ENCODE data around the gene FZD10.

FZD10 gene

DNA sequence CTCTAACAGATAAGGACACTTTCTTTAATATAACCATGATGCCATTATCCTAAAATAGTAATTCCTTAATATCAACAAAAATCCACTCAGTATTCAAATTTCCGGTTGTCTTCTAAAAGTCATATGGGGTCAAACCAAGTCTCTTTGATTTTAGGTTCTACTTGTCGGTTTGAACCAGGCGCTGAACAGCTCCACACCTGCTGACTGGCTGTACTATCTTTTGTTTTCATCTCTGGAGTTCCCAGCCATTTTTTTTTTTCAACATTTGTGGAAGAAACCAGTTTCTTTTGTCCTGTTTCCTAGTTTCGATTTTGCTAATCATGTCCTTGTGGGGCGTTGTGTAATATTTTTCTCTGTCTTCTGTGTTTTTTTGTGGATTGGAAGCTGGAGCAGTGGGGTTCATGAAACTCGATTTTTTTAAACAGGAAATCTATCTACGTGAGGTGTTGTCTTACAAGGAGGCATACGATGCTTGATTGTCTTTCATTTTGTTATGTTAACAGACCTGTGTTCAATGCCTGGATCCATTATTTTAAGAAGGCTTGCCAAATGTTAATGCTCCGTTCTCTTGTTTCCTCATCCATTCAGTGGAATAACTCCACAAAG is 50.2 kb downstream of the FZD10 start:
- DNase-seq: no peak
- H3K27ac ChIP-seq: no peak overlapping the region
- intact Hi-C loops (cut with DNase I; ENCODE audit: low total_unique reads): no loop called here
- H3K4me1 ChIP-seq: no peaks in the 10 kb centered on the region
- no peak overlapping the region for H3K4me3 ChIP-seq
- H3K36me3 ChIP-seq: no peaks in the 10 kb centered on the region
- H3K9me3 ChIP-seq: peaks cover 0 to 6% (median 0%) of the 10 kb centered on the region in 3 donors
- peaks cover 0 to 5% of the 10 kb centered on the region in 2 donors for H3K27me3 ChIP-seq
- no peak for TF ChIP-seq CTCF (IDR thresholded peaks at IDR 0.05)

GRCh38 chr12:130213249-130213648 is 51.0 kb downstream of the FZD10 start:
- intact Hi-C loops (cut with DNase I; ENCODE audit: low total_unique reads): no loop called here
- Histone ChIP-seq H3K9me3 (peaks cover 0 to 6% (median 0%) of the 10 kb centered on the region in 3 donors), H3K27ac (no peak overlapping the region), H3K4me1 (no peaks in the 10 kb centered on the region), H3K36me3 (no peaks in the 10 kb centered on the region), H3K27me3 (peaks cover 0 to 5% of the 10 kb centered on the region in 2 donors), H3K4me3 (no peak overlapping the region)
- no peak for DNase-seq
- TF ChIP-seq CTCF (IDR thresholded peaks at IDR 0.05): no peak

DNA sequence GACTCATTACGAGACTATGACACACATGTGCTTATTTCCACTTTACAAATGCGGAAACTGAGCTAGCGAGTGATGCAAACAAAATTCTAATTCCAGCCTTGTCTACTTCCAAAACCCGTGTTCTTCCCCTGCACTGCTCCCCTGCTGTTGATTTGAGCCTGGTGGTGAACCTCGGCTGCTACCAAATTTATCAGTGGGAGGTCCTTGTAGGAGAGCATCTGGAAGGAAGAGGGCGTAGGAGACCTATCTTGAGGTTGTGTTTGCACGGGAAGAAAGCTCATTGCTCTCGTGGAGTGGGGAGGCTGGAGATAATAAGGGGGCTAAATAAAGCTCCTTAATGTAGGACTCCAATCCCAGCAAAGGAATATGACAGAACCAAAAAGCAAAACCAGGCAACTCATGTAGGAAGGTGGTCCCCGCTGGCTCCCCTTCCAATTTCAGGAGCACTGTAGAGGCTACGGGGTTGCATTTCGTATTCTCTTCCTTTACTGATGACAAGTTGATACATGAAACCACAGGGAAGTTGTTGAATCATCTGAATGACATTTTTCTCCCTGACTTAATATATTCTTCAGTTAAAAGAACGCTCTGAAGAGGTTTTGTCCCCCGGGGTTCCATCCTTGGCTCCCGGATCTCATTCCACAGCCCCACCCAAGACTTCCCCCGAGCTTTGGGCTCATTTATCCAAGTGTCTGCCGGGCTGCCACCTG is 52.6 kb downstream of the FZD10 start:
- no peak for TF ChIP-seq CTCF (IDR thresholded peaks at IDR 0.05)
- H3K27ac ChIP-seq: no peak overlapping the region
- H3K36me3 ChIP-seq: no peaks in the 10 kb centered on the region
- H3K9me3 ChIP-seq: no peaks in the 10 kb centered on the region
- H3K4me3 ChIP-seq: no peak overlapping the region
- peaks cover 0 to 5% of the 10 kb centered on the region in 2 donors for H3K27me3 ChIP-seq
- intact Hi-C loops (cut with DNase I; ENCODE audit: low total_unique reads): no loop called here
- DNase-seq: no peak
- no peaks in the 10 kb centered on the region for H3K4me1 ChIP-seq

Measured in tibial artery (tissue), 4 donors.